DOHH2 (cell line): ENCODE results near the gene BCORL1.

Source experiments
- H3F3A ChIP-seq: fragments of 200-600 bp; sonication (generic), shearing (Covaris generic); 2 replicates; pipeline ENCODE4 v1.6.0; 2016; ENCODE audit warnings: antibody characterized with exemption, mild to moderate bottlenecking; ENCODE audit not compliant: control insufficient read depth, insufficient read depth
- H3K27ac ChIP-seq: fragments of 200-600 bp; sonication (generic); 2 replicates; pipeline ENCODE4 v1.5.1; 2014; ENCODE audit warnings: low read depth, mild to moderate bottlenecking, low read length, moderate library complexity
- H3K27me3 ChIP-seq: fragments of 200-600 bp; sonication (generic); 2 replicates; pipeline ENCODE4 v1.6.1; 2014; ENCODE audit warnings: mild to moderate bottlenecking, low read length, mixed read lengths; ENCODE audit not compliant: control insufficient read depth
- H3K36me3 ChIP-seq: fragments of 200-600 bp; sonication (generic); 2 replicates; pipeline ENCODE4 v1.6.1; 2014; ENCODE audit warnings: mild to moderate bottlenecking, low read length, moderate library complexity, mixed read lengths; ENCODE audit not compliant: control insufficient read depth
- H3K4me1 ChIP-seq: fragments of 200-600 bp; sonication (generic); 2 replicates; pipeline ENCODE4 v1.6.1; 2014; ENCODE audit warnings: mild to moderate bottlenecking, low read length, mixed read lengths; ENCODE audit not compliant: control insufficient read depth
- H3K4me2 ChIP-seq: fragments of 200-600 bp; sonication (generic); 2 replicates; pipeline ENCODE4 v1.6.0; 2014; ENCODE audit warnings: mild to moderate bottlenecking, low read length, moderate library complexity
- H3K4me3 ChIP-seq: fragments of 200-600 bp; sonication (generic); 2 replicates; pipeline ENCODE4 v1.5.1; 2014; ENCODE audit warnings: mild to moderate bottlenecking, low read length, mixed read lengths
- H3K79me2 ChIP-seq: fragments of 200-600 bp; sonication (generic); 2 replicates; pipeline ENCODE4 v1.6.1; 2014; ENCODE audit warnings: mild to moderate bottlenecking, low read length, mixed read lengths; ENCODE audit not compliant: control insufficient read depth
- H3K9me2 ChIP-seq: fragments of 200-600 bp; sonication (generic); replicated peaks from 2 replicates; pipeline ENCODE4 v1.6.1; 2014; ENCODE audit warnings: mild to moderate bottlenecking, low read length, mixed read lengths; ENCODE audit not compliant: control insufficient read depth
- H3K9me3 ChIP-seq: fragments of 200-600 bp; sonication (generic); 2 replicates; pipeline ENCODE4 v1.6.1; 2014; ENCODE audit warnings: antibody characterized with exemption, low read length, mixed read lengths; ENCODE audit not compliant: control insufficient read depth, insufficient read depth
- H4K20me1 ChIP-seq: fragments of 200-600 bp; sonication (generic); 2 replicates; pipeline ENCODE4 v1.6.0; 2014; ENCODE audit warnings: low read depth, mild to moderate bottlenecking, antibody characterized with exemption, low read length, moderate library complexity; ENCODE audit not compliant: control insufficient read depth, insufficient read depth
- EZH2phosphoT487 ChIP-seq: fragments of 200-600 bp; sonication (generic); IDR thresholded peaks from 2 replicates; pipeline ENCODE4 v1.6.1; 2017; ENCODE audit warnings: borderline replicate concordance, mild to moderate bottlenecking, antibody characterized with exemption, low read length, moderate library complexity, mixed read lengths
- TF ChIP-seq, protein P1 (sequence below): fragments of 200-600 bp; sonication (generic); IDR thresholded peaks from one replicate; pipeline ENCODE4 v1.5.1; 2014; ENCODE audit warnings: antibody characterized with exemption, mild to moderate bottlenecking, low read depth, low read length; ENCODE audit not compliant: poor library complexity, severe bottlenecking

Gene BCORL1

DNA sequence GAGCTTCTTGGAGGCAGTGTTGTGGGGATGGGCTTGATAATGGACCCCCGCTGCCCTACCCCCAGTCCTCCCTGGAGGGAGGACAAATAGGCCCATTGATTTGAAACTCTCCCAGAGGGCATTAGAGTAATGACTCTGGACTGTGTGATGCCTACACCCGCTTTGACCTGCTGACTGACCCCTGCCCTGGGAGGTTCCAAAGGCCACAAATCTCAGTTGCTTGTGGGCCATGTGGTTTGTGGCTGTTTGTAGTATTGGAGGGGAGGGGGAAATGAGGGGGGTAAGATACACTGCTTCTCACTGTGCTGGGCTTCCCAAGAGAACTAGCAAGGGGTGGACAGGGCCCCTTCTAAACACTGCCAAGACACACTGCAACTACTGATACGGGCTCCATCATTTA lies 27.6 kb upstream of the BCORL1 start:
- peak overlapping the region; percentile 25 for H3K4me3 ChIP-seq
- TF ChIP-seq, protein P1, sequence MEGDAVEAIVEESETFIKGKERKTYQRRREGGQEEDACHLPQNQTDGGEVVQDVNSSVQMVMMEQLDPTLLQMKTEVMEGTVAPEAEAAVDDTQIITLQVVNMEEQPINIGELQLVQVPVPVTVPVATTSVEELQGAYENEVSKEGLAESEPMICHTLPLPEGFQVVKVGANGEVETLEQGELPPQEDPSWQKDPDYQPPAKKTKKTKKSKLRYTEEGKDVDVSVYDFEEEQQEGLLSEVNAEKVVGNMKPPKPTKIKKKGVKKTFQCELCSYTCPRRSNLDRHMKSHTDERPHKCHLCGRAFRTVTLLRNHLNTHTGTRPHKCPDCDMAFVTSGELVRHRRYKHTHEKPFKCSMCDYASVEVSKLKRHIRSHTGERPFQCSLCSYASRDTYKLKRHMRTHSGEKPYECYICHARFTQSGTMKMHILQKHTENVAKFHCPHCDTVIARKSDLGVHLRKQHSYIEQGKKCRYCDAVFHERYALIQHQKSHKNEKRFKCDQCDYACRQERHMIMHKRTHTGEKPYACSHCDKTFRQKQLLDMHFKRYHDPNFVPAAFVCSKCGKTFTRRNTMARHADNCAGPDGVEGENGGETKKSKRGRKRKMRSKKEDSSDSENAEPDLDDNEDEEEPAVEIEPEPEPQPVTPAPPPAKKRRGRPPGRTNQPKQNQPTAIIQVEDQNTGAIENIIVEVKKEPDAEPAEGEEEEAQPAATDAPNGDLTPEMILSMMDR: no peak
- TF ChIP-seq EZH2phosphoT487: no peak
- peak overlapping the region; percentile 55 for H3K4me2 ChIP-seq
- peaks cover 4% of the 10 kb centered on the region; the same call in 1 of the 2 replicates for H3F3A ChIP-seq
- H3K4me1 ChIP-seq: peaks cover 70% of the 10 kb centered on the region
- H3K27ac ChIP-seq: no peak overlapping the region
- no peaks in the 10 kb centered on the region for H3K9me2 ChIP-seq
- no peaks in the 10 kb centered on the region for H3K79me2 ChIP-seq
- no peaks in the 10 kb centered on the region for H3K9me3 ChIP-seq
- H3K36me3 ChIP-seq: no peaks in the 10 kb centered on the region
- H3K27me3 ChIP-seq: 0 out of 2 replicates have a peak, but pooled peaks cover 2% of the 10 kb centered on the region
- no peaks in the 10 kb centered on the region for H4K20me1 ChIP-seq

DNA sequence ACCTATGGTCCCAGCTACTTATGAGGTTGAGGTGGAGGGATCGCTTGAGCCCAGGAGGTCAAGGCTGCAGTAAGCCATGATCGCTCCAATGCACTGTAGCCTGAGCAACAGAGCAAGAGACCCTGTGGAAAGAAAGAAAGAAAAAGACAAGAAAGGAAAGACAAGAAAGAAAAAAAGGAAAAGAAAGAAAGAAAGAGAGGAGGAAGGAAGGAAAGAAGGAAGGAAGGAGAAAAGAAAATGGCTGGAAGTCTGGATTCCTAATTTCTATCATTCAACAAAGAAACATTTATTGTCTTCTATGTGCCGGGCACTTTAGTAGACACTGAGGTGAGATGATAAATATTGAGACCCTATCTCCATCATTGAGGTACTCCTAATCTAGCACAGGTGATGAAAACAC lies 26.8 kb upstream of the BCORL1 start:
- TF ChIP-seq EZH2phosphoT487: no peak
- TF ChIP-seq, protein P1: no peak
- Histone ChIP-seq H3K27me3 (0 out of 2 replicates have a peak, but pooled peaks cover 2% of the 10 kb centered on the region), H3K4me2 (peak overlapping the region; percentile 55), H3K27ac (no peak overlapping the region), H4K20me1 (no peaks in the 10 kb centered on the region), H3K36me3 (no peaks in the 10 kb centered on the region), H3F3A (peaks cover 4% of the 10 kb centered on the region; the same call in 1 of the 2 replicates), H3K9me3 (no peaks in the 10 kb centered on the region), H3K4me3 (no peak overlapping the region), H3K79me2 (no peaks in the 10 kb centered on the region), H3K4me1 (peaks cover 71% of the 10 kb centered on the region), H3K9me2 (no peaks in the 10 kb centered on the region)

DNA sequence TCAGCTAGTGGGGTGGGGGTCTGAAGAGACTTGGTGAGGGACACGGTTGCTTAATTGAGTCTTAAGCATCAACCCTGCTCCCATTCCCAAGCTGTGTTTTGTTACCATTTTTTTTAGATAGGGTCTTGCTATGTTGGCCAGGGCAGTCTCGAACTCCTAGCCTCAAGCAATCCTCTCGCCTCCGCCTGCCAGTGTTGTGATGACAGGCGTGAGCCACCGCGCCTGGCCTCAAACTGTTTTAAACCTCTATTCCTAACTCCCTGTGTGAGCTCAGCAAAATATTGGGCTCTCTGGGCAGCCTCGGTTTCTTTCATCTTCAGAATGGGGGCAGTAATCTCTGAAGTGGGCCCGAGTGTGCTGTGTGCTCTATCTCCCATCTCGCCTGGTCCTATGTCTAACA lies 26.3 kb upstream of the BCORL1 start:
- H3K36me3 ChIP-seq: no peaks in the 10 kb centered on the region
- no peaks in the 10 kb centered on the region for H4K20me1 ChIP-seq
- no peak overlapping the region for H3K4me3 ChIP-seq
- H3K9me3 ChIP-seq: no peaks in the 10 kb centered on the region
- TF ChIP-seq, protein P1: no peak
- TF ChIP-seq EZH2phosphoT487: no peak
- no peaks in the 10 kb centered on the region for H3K79me2 ChIP-seq
- no peaks in the 10 kb centered on the region for H3K9me2 ChIP-seq
- H3F3A ChIP-seq: peaks cover 4% of the 10 kb centered on the region; the same call in 1 of the 2 replicates
- no peak overlapping the region for H3K27ac ChIP-seq
- H3K4me2 ChIP-seq: no peak overlapping the region
- 0 out of 2 replicates have a peak, but pooled peaks cover 2% of the 10 kb centered on the region for H3K27me3 ChIP-seq
- peaks cover 76% of the 10 kb centered on the region for H3K4me1 ChIP-seq

DNA sequence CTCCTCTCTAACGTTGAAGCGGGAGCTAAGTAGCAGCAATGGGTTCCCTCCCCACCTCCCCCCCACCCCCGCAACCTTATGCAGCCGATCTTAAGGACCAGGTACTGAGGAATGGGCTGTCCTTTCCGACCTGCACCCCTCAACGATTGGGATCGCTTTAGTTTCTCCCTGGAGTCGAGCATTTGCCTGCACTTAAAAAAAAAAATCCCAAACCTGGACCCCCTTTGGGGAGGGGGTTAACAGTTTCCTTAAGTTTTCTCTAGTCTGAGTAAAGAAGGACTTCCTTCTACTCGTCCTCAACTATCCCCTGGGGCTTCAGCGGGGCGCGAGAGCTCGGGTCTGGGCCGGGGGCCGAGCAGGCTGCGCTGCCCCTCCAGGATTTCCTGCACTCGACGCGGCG lies 25.7 kb upstream of the BCORL1 start:
- H3K4me2 ChIP-seq: peak overlapping the region; percentile 58
- H3K4me1 ChIP-seq: peaks cover 81% of the 10 kb centered on the region
- H3K9me2 ChIP-seq: no peaks in the 10 kb centered on the region
- TF ChIP-seq, protein P1: no peak
- no peak for TF ChIP-seq EZH2phosphoT487
- H3K79me2 ChIP-seq: no peaks in the 10 kb centered on the region
- no peaks in the 10 kb centered on the region for H3K36me3 ChIP-seq
- H3K27ac ChIP-seq: no peak overlapping the region
- peak overlapping the region; percentile 58 for H3K4me3 ChIP-seq
- H4K20me1 ChIP-seq: no peaks in the 10 kb centered on the region
- H3K9me3 ChIP-seq: no peaks in the 10 kb centered on the region
- peaks cover 4% of the 10 kb centered on the region; the same call in 1 of the 2 replicates for H3F3A ChIP-seq
- H3K27me3 ChIP-seq: 0 out of 2 replicates have a peak, but pooled peaks cover 2% of the 10 kb centered on the region
